GM12878 (cell line): Measurements from ENCODE around the gene FABP1. TPM values are rescaled to one million over a fixed set of nuclear protein-coding genes. Genes with fewer than 3 reads are reported as not detected.

Experiments used
- ATAC-seq: fragments of 200-7000 bp; cut with Tn5 transposase; 3 replicates; pipeline ENCODE4 v1.9.1; 2020; ENCODE audit warnings: mild to moderate bottlenecking, moderate library complexity
- BruUV-seq: library from RNA; stranded (reverse); fragments of 400-500 nt; replicated peaks from 2 replicates; lab custom pipeline; 2021; lab: Mats Ljungman, UMichigan
- CTCF ChIA-PET: fragments of 300-600 bp; sonication (Branson Sonifier 250); formaldehyde crosslinking; extraction: SDS; loops from one replicate; lab custom pipeline; 2021; ENCODE audit warnings: inconsistent platforms; lab: Yijun Ruan, JAX
- POLR2A ChIA-PET: fragments of 350-600 bp; formaldehyde crosslinking; extraction: SDS; loops from one replicate; lab custom pipeline; 2021; ENCODE audit warnings: inconsistent platforms; lab: Charles Lee
- RAD21 ChIA-PET: fragments of 300-600 bp; sonication (Branson Sonifier 250); formaldehyde crosslinking; loops from one replicate; lab custom pipeline; 2023; ENCODE audit warnings: antibody characterized with exemption; ENCODE audit not compliant: unreplicated experiment; lab: Charles Lee
- SMC1A ChIA-PET: fragments of 300-600 bp; sonication (Branson Sonifier 250); formaldehyde crosslinking; loops from one replicate; lab custom pipeline; 2023; ENCODE audit not compliant: unreplicated experiment, uncharacterized antibody; lab: Charles Lee
- DNase-seq: peaks from one replicate; pipeline ENCODE4 v3.0.0-alpha.2; 2011; ENCODE audit warnings: low read depth, low spot score
- FAIRE-seq: peaks from 3 replicates; lab custom pipeline; 2011; peaks lifted over from hg19 to GRCh38; lab: Jason Lieb, UNC
- H2AFZ ChIP-seq: 2 replicates; pipeline ENCODE4 v1.6.0; 2011; ENCODE audit warnings: low read depth, low read length, control low read depth; ENCODE audit not compliant: control insufficient read depth
- H3K27ac ChIP-seq: 2 replicates; pipeline ENCODE4 v1.5.1; 2011; ENCODE audit warnings: control low read depth; ENCODE audit not compliant: control insufficient read depth, insufficient read depth
- H3K27me3 ChIP-seq, 2 experiments: replicated peaks in 1 of 2; 2 replicates each; pipeline versions ENCODE4 v1.6.0 to v1.6.1; 2011; ENCODE audit warnings: low read length in 1 of 2; ENCODE audit not compliant: control insufficient read depth in 2 of 2, insufficient read depth in 2 of 2
- H3K36me3 ChIP-seq, 2 experiments: 2 replicates each; pipeline ENCODE4 v1.5.1; 2011; ENCODE audit warnings: low read length in 1 of 2; ENCODE audit not compliant: control insufficient read depth in 2 of 2, insufficient read depth in 2 of 2
- H3K4me1 ChIP-seq: 2 replicates; pipeline ENCODE4 v1.6.1; 2011; ENCODE audit warnings: mild to moderate bottlenecking, low read length, moderate library complexity, mixed read lengths; ENCODE audit not compliant: control insufficient read depth, insufficient read depth
- H3K4me2 ChIP-seq: 2 replicates; pipeline ENCODE4 v1.6.0; 2011; ENCODE audit warnings: control low read depth; ENCODE audit not compliant: control insufficient read depth, insufficient read depth
- H3K4me3 ChIP-seq: fragments of 200-600 bp; sonication (generic); 2 replicates; pipeline ENCODE4 v1.5.1; 2016
- H3K79me2 ChIP-seq: 2 replicates; pipeline ENCODE4 v1.6.0; 2011; ENCODE audit warnings: low read length; ENCODE audit not compliant: control insufficient read depth, insufficient read depth
- H3K9ac ChIP-seq: 2 replicates; pipeline ENCODE4 v1.8.0; 2011; ENCODE audit warnings: low read length, control low read depth, mixed read lengths; ENCODE audit not compliant: control insufficient read depth, insufficient read depth
- H3K9me3 ChIP-seq: replicated peaks from 3 replicates; pipeline ENCODE4 v1.5.1; 2011; ENCODE audit warnings: mild to moderate bottlenecking, low read length; ENCODE audit not compliant: control insufficient read depth, insufficient read depth
- H4K20me1 ChIP-seq: 2 replicates; pipeline ENCODE4 v1.6.0; 2011; ENCODE audit not compliant: control insufficient read depth, insufficient read depth
- ATF3 ChIP-seq: IDR thresholded peaks from 2 replicates; pipeline ENCODE4 v1.6.1; 2011; ENCODE audit warnings: low read depth, mild to moderate bottlenecking, low read length, moderate library complexity, borderline replicate concordance; ENCODE audit errors: extremely low read depth
- ATF7 ChIP-seq: fragments of 450-650 bp; IDR thresholded peaks from 2 replicates; pipeline ENCODE4 v1.6.1; 2016; ENCODE audit warnings: low read depth, mild to moderate bottlenecking
- CUX1 ChIP-seq: IDR thresholded peaks from 2 replicates; pipeline ENCODE4 v1.6.1; 2012; ENCODE audit warnings: improper control_type of control experiment, low read depth, low read length; ENCODE audit not compliant: insufficient replicate concordance
- EP300 ChIP-seq, 2 experiments: fragments of 150-350 bp in 1 of 2; IDR thresholded peaks; 2 replicates each; pipeline ENCODE4 v1.6.1; 2011 to 2012; ENCODE audit warnings: low read depth in 2 of 2, low read length in 2 of 2, borderline replicate concordance in 1 of 2, improper control_type of control experiment in 1 of 2, inconsistent platforms in 1 of 2; ENCODE audit not compliant: control insufficient read depth in 1 of 2
- ETV6 ChIP-seq, 2 experiments: fragments of 450-650 bp in 1 of 2; IDR thresholded peaks in 1 of 2; conservative IDR thresholded peaks in 1 of 2; 2 replicates each; pipeline ENCODE4 v1.6.1; 2014; ENCODE audit warnings: antibody characterized with exemption in 1 of 2, borderline replicate concordance in 1 of 2, low read depth in 1 of 2, mild to moderate bottlenecking in 1 of 2, moderate library complexity in 1 of 2
- IKZF2 ChIP-seq, 2 experiments: fragments of 450-650 bp; IDR thresholded peaks; 2 replicates each; pipeline ENCODE4 v1.6.1; 2017; ENCODE audit warnings: mild to moderate bottlenecking in 2 of 2, moderate library complexity in 2 of 2
- IRF3 ChIP-seq: fragments of 450-650 bp; IDR thresholded peaks from 2 replicates; pipeline ENCODE4 v1.6.1; 2014; ENCODE audit warnings: mild to moderate bottlenecking
- LARP7 ChIP-seq: fragments of 450-650 bp; IDR thresholded peaks from 2 replicates; pipeline ENCODE4 v1.6.1; 2017; ENCODE audit warnings: mild to moderate bottlenecking
- MYC ChIP-seq: IDR thresholded peaks from 2 replicates; pipeline ENCODE4 v1.6.1; 2011; ENCODE audit warnings: mild to moderate bottlenecking, low read length, moderate library complexity, inconsistent platforms; ENCODE audit not compliant: insufficient read depth, insufficient replicate concordance, insufficient read length, severe bottlenecking
- NBN ChIP-seq: fragments of 450-650 bp; IDR thresholded peaks from 2 replicates; pipeline ENCODE4 v1.6.1; 2016
- PAX5 ChIP-seq: IDR thresholded peaks from 2 replicates; pipeline ENCODE4 v1.6.1; 2011; ENCODE audit warnings: low read depth, low read length, borderline replicate concordance
- SMAD5 ChIP-seq: IDR thresholded peaks from 2 replicates; pipeline ENCODE4 v1.6.1; 2016; ENCODE audit warnings: antibody characterized with exemption, low read depth
- SREBF1 ChIP-seq: IDR thresholded peaks from 2 replicates; pipeline ENCODE4 v1.6.1; 2012; ENCODE audit warnings: mild to moderate bottlenecking, low read length
- TCF12 ChIP-seq: IDR thresholded peaks from 2 replicates; pipeline ENCODE4 v1.6.1; 2011; ENCODE audit warnings: low read depth, mild to moderate bottlenecking, low read length
- TCF7 ChIP-seq: IDR thresholded peaks from 2 replicates; pipeline ENCODE4 v1.6.1; 2014; ENCODE audit warnings: antibody characterized with exemption, borderline replicate concordance
- YY1 ChIP-seq: IDR thresholded peaks from 2 replicates; pipeline ENCODE4 v1.6.1; 2011; ENCODE audit warnings: low read depth, mild to moderate bottlenecking, low read length
- WGBS: methylation state at CpG from one replicate; pipeline ENCODE4 v1.1.6; 2016; ENCODE audit warnings: low lambda C conversion rate; ENCODE audit not compliant: insufficient replicate concordance, insufficient coverage; ENCODE audit errors: missing lambda C conversion rate; 5-methylcytosine and 5-hydroxymethylcytosine counted together
- in situ Hi-C: fragments of 300-500 bp; cut with MboI; formaldehyde crosslinking; loops from 9 replicates; pipeline ENCODE4 v1.14.3; 2018; ENCODE audit warnings: mixed read lengths
- intact Hi-C: fragments of 100-400 bp; cut with micrococcal nuclease; formaldehyde crosslinking; loops from one replicate; pipeline ENCODE4 v1.14.2; 2022; ENCODE audit not compliant: unreplicated experiment
- polyA plus RNA-seq, 11 experiments: library from polyadenylated mRNA; depleted of rRNA in 4 of 11; unstranded in 6 of 11; stranded (reverse) in 5 of 11; fragments of >200 nt; fragmentation: Nextera tagmentation in 4 of 11; fragmentation: Illumina TruSeq in 1 of 11; extraction: Ambion mirVana in 4 of 11; extraction: Trizol in 1 of 11; gene quantifications; 1 replicate in 1 of 11; 2 replicates in 10 of 11; pipeline versions ENCODE4 v1.2.1 to v1.2.3, GENCODE V29; 2011 to 2016; ENCODE audit warnings: inconsistent platforms in 2 of 11, missing spikeins in 2 of 11, low read depth in 1 of 11
- total RNA-seq, 4 experiments: library from RNA; depleted of rRNA in 3 of 4; stranded (reverse); fragments of >200 nt in 3 of 4; fragmentation: Illumina TruSeq in 1 of 4; extraction: Trizol in 1 of 4; gene quantifications; 2 replicates each; pipeline versions ENCODE4 v1.2.1 to v1.2.3, GENCODE V29; 2013 to 2021

FABP1 gene
- total and polyA plus RNA-seq, 10 of the 15 experiments (the other 5 are each of a cell fraction or from before 2014, with no cell fraction given) = not detected

- SMC1A ChIA-PET = no interaction called here
- no peak overlapping the region for H3K4me3 ChIP-seq
- in situ Hi-C loops (no loop called here), intact Hi-C loops (loop anchor here (5.0 kb wide), 1 partner anchor 67 kb away; no protein-coding TSS in a partner anchor)
- H3K27ac ChIP-seq = no peak overlapping the region
- H3K9ac ChIP-seq = no peak overlapping the region
- H3K27me3 ChIP-seq = peaks cover 0 to 2% of the 10 kb centered on the region in 2 experiments; a peak in 1 of 4 replicates
- FAIRE-seq = no peak
- H3K4me2 ChIP-seq = no peak overlapping the region
- H2AFZ ChIP-seq = no peak overlapping the region
- no TSS peak for BruUV-seq
- H3K79me2 ChIP-seq = no peaks in the 10 kb centered on the region
- no peak for DNase-seq
- CTCF ChIA-PET = no interaction called here
- no peaks in the 10 kb centered on the region for H3K4me1 ChIP-seq
- ATAC-seq = no peak
- no peaks in the 10 kb centered on the region for H3K36me3 ChIP-seq
- 31% methylated on average over 2 of the region's 2 CpGs for WGBS
- no peaks in the 10 kb centered on the region for H3K9me3 ChIP-seq
- H4K20me1 ChIP-seq = no peaks in the 10 kb centered on the region
- TF ChIP-seq TCF7 (no peak), ETV6 (conservative IDR thresholded peaks at IDR 0.05 in 1 of 2, IDR thresholded peaks at IDR 0.05 in 1 of 2; ENCODE audit: borderline replicate concordance in 1 of 2, low read depth in 1 of 2) (no peak), IRF3 (no peak), PAX5 (no peak), NBN (no peak), LARP7 (no peak), TCF12 (no peak), SREBF1 (no peak), MYC (no peak), EP300 (IDR thresholded peaks at IDR 0.05; ENCODE audit: borderline replicate concordance in 1 of 2, control insufficient read depth in 1 of 2, low read depth in 2 of 2, low read length in 2 of 2) (no peak), IKZF2 (IDR thresholded peaks at IDR 0.05) (no peak), ATF3 (no peak), ATF7 (no peak), YY1 (no peak), SMAD5 (no peak), CUX1 (no peak)
- POLR2A ChIA-PET = no interaction called here
- RAD21 ChIA-PET = no interaction called here
These were observed 47.3 kb downstream of the FABP1 start for GRCh38 chr2:88080545-88080944.
